Mesothelial cell of epicardium (in vitro differentiated cells): Measurements from ENCODE around the gene SLC8A1. TPM values are rescaled to one million over a fixed set of nuclear protein-coding genes. Genes with fewer than 3 reads are reported as not detected.

ENCODE experiments used
- DNase-seq, 2 experiments: peaks; one replicate each; pipeline ENCODE4 v3.0.0; 2021; ENCODE audit warnings: low spot score in 2 of 2; ENCODE audit not compliant: unreplicated experiment in 2 of 2
- H3K27ac Mint-ChIP-seq: 2 replicates; pipeline ENCODE4 v1.8.0; 2021; ENCODE audit warnings: mixed read lengths
- H3K27me3 Mint-ChIP-seq: 2 replicates; pipeline ENCODE4 v1.8.0; 2021; ENCODE audit warnings: low read depth, mixed read lengths
- H3K36me3 Mint-ChIP-seq: 2 replicates; pipeline ENCODE4 v1.8.0; 2021; ENCODE audit warnings: mixed read lengths
- H3K4me1 Mint-ChIP-seq: 2 replicates; pipeline ENCODE4 v1.8.0; 2021; ENCODE audit warnings: mixed read lengths
- H3K4me3 Mint-ChIP-seq: 2 replicates; pipeline ENCODE4 v1.8.0; 2021; ENCODE audit warnings: mild to moderate bottlenecking, moderate library complexity, mixed read lengths
- H3K9me3 Mint-ChIP-seq: 2 replicates; pipeline ENCODE4 v1.8.0; 2021; ENCODE audit warnings: mixed read lengths
- total RNA-seq: library from RNA; stranded (reverse); gene quantifications from 3 replicates; pipeline ENCODE4 v1.2.1, GENCODE V29; 2021
- TF ChIP-seq, protein P1 (sequence below): fragments of 200-600 bp; sonication (generic); IDR thresholded peaks from one replicate; pipeline ENCODE4 v1.5.0; 2021; ENCODE audit warnings: antibody characterized with exemption; ENCODE audit not compliant: unreplicated experiment

Gene SLC8A1
- total RNA-seq, 1 donor from 2014 or later, result 29.6 TPM

DNA sequence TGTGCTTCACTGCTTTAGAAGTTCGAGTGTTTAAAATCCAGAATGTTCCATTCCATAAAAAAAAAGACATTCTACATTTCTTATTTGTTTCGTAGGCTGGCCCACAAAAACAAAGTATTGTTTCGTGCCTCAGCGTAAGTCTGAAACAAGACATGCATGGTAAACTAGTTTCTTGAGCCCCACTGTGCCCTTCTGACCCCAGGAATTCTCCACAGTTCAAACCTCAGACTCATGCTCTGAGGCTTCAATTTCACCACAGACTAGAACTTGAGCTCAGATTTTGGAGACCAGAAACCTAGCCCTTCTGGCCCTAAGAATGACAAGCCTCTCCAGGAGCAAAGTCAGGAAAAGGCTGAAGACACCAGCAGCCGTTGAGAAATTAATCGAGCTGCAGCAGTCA, 151.5 kb downstream of the SLC8A1 start:
- Mint-ChIP-seq H3K9me3 (no peaks in the 10 kb centered on the region), H3K27ac (no peak overlapping the region), H3K36me3 (no peaks in the 10 kb centered on the region), H3K27me3 (no peaks in the 10 kb centered on the region), H3K4me1 (peaks cover 20% of the 10 kb centered on the region), H3K4me3 (no peak overlapping the region)
- TF ChIP-seq, protein P1, sequence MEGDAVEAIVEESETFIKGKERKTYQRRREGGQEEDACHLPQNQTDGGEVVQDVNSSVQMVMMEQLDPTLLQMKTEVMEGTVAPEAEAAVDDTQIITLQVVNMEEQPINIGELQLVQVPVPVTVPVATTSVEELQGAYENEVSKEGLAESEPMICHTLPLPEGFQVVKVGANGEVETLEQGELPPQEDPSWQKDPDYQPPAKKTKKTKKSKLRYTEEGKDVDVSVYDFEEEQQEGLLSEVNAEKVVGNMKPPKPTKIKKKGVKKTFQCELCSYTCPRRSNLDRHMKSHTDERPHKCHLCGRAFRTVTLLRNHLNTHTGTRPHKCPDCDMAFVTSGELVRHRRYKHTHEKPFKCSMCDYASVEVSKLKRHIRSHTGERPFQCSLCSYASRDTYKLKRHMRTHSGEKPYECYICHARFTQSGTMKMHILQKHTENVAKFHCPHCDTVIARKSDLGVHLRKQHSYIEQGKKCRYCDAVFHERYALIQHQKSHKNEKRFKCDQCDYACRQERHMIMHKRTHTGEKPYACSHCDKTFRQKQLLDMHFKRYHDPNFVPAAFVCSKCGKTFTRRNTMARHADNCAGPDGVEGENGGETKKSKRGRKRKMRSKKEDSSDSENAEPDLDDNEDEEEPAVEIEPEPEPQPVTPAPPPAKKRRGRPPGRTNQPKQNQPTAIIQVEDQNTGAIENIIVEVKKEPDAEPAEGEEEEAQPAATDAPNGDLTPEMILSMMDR, result no peak
- no peak for DNase-seq

DNA sequence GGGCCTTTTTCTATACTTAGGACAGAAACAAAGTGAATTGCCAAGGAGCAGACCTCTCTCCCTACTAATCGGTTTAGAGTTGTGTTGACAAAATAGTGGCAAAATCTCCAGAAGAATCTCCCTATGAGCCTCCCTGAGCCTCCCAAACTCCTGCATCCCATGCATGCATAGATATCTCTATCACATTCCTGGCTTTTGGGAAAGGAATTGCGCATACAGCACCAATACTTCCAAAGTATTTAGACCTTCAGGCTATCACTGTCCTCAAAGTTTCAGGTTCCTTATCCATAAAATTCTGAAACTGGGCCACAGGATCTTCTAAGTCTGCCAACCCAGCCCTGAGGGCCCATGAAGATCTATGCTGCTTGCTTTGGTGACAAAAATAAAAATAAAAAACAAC, 152.1 kb downstream of the SLC8A1 start:
- TF ChIP-seq, protein P1, result no peak
- no peak overlapping the region for H3K4me3 Mint-ChIP-seq
- H3K27me3 Mint-ChIP-seq, result no peaks in the 10 kb centered on the region
- no peak for DNase-seq
- H3K27ac Mint-ChIP-seq, result no peak overlapping the region
- H3K36me3 Mint-ChIP-seq, result no peaks in the 10 kb centered on the region
- H3K9me3 Mint-ChIP-seq, result no peaks in the 10 kb centered on the region
- H3K4me1 Mint-ChIP-seq, result peaks cover 16% of the 10 kb centered on the region

DNA sequence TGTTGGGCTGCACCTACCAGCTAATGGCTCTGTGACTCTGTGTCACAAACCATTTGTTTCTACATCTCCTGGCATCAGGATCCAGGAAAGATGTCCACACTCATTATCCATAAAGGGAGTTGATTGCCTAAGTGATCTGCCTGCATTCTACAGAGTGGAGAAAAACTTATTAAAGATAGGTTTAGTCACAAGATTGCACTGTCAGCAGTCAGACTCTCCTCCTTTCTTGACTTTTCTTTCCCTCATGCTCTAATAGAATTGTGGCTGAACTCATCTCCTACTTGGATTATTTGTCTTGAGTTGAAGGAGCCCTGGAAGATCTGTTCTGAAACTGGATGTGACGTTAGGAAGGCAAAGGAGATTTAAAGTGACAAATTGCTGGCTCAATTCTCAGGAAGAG, 152.7 kb downstream of the SLC8A1 start:
- H3K9me3 Mint-ChIP-seq, result no peaks in the 10 kb centered on the region
- DNase-seq, result no peak
- TF ChIP-seq, protein P1, result no peak
- H3K36me3 Mint-ChIP-seq, result no peaks in the 10 kb centered on the region
- H3K27ac Mint-ChIP-seq, result no peak overlapping the region
- H3K27me3 Mint-ChIP-seq, result no peaks in the 10 kb centered on the region
- no peak overlapping the region for H3K4me3 Mint-ChIP-seq
- peaks cover 10% of the 10 kb centered on the region for H3K4me1 Mint-ChIP-seq

DNA sequence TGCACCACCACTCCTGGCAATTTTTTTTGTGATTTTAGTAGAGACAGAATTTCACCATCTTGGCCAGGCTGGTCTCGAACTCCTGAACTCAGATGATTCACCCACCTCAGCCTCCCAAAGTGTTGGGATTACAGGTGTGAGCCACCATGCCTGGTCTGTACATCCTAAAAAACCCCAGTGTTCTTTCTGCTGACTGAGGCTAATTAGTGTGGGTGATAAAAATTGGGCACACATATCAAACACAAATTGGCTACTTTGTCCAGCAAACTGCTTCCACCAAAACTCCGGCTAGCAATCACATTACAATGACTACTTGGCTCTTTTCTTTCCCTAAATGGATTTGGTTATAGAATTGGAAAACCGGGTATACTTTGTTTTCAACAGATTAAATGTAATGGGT, 153.9 kb downstream of the SLC8A1 start:
- H3K4me1 Mint-ChIP-seq, result peaks cover 4% of the 10 kb centered on the region
- H3K4me3 Mint-ChIP-seq, result no peak overlapping the region
- no peak for DNase-seq
- H3K27me3 Mint-ChIP-seq, result no peaks in the 10 kb centered on the region
- H3K36me3 Mint-ChIP-seq, result no peaks in the 10 kb centered on the region
- TF ChIP-seq, protein P1, result no peak
- no peak overlapping the region for H3K27ac Mint-ChIP-seq
- no peaks in the 10 kb centered on the region for H3K9me3 Mint-ChIP-seq

DNA sequence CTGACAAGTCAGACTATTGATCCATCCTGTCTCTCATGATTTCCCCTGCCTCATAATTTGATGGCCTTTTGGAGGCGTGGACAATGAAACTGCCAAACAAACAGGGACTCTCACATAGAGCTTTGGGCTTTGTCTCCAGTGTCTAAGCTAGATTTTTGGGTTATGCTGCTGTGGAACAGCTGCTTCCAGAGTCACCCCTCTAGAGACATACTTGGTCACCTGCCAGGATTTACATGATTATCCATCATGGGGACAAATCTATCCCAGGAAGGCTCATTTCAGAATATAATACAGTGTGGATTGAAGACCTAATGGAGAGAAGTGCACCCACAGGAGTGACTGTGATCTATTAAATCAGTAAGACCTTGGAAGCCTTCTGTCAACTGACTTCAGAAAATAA, 159.6 kb downstream of the SLC8A1 start:
- Mint-ChIP-seq H3K9me3 (no peaks in the 10 kb centered on the region), H3K36me3 (no peaks in the 10 kb centered on the region), H3K4me1 (peaks cover 3% of the 10 kb centered on the region), H3K27me3 (no peaks in the 10 kb centered on the region), H3K4me3 (no peak overlapping the region), H3K27ac (no peak overlapping the region)
- DNase-seq, result no peak
- TF ChIP-seq, protein P1, result no peak

DNA sequence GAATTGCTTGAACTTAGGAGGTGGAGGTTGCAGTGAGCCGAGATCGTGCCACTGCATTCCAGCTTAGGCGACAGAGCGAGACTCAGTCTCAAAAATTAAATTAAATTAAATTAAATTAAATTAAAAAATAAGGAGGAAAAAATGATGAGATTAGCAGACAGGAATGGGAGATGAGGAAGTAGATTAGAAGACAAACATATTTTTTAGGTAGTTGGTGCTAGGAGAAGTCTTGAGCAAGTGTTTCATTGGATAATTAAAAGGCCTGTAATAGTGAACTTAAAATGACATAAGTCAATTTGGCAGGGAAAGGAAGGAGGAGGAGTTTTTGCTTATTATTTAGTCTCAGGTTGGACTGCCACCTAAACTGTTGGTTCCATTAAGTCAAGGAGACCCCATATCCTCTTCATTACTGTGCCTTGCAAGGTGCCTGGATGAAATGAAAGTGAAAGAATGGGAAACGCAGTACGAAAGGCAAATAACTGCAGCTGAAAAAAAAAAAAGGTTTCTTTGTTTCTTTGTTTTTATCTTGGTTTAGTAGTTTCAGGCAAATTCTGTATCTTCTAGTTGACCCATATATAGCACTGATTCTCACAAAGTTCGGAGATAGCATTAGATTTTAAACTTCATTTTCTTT, 162.0 kb downstream of the SLC8A1 start:
- H3K27me3 Mint-ChIP-seq, result no peaks in the 10 kb centered on the region
- H3K9me3 Mint-ChIP-seq, result no peaks in the 10 kb centered on the region
- no peak for DNase-seq
- no peaks in the 10 kb centered on the region for H3K36me3 Mint-ChIP-seq
- TF ChIP-seq, protein P1, result no peak
- H3K4me1 Mint-ChIP-seq, result peaks cover 5% of the 10 kb centered on the region
- no peak overlapping the region for H3K27ac Mint-ChIP-seq
- no peak overlapping the region for H3K4me3 Mint-ChIP-seq
